HG03439 (cell line): ENCODE data around the gene ZNF282.

Experiments
- ATAC-seq: cut with Tn5 transposase; IDR thresholded peaks from one replicate; pipeline ENCODE4 v1.9.1; 2021; ENCODE audit warnings: mild to moderate bottlenecking, moderate library complexity; ENCODE audit not compliant: unreplicated experiment

ZNF282 gene

GRCh38 chr7:149188637-149189259, 6.6 kb upstream of the ZNF282 start:
- no peak for ATAC-seq

- no peak for ATAC-seq
Observed at GRCh38 chr7:149191851-149192250, 3.5 kb upstream of the ZNF282 start.

- no peak for ATAC-seq
Observed at GRCh38 chr7:149194799-149195179, 557 bp upstream of the ZNF282 start.

- no peak for ATAC-seq
Observed at GRCh38 chr7:149196151-149196704, 882 bp downstream of the ZNF282 start.

GRCh38 chr7:149196705-149197171, 1.4 kb downstream of the ZNF282 start:
- ATAC-seq: no peak

- no peak for ATAC-seq
Observed at GRCh38 chr7:149197675-149198074, 2.3 kb downstream of the ZNF282 start.

GRCh38 chr7:149198161-149198816, 2.9 kb downstream of the ZNF282 start:
- ATAC-seq: no peak

- ATAC-seq: no peak
Observed at GRCh38 chr7:149199234-149199995, 4.1 kb downstream of the ZNF282 start.

GRCh38 chr7:149202831-149203231, 7.5 kb downstream of the ZNF282 start:
- ATAC-seq: no peak

- no peak for ATAC-seq
Observed at GRCh38 chr7:149205690-149206381, 10.5 kb downstream of the ZNF282 start.

GRCh38 chr7:149207324-149208035, 12.1 kb downstream of the ZNF282 start:
- no peak for ATAC-seq

- peak; percentile 67 for ATAC-seq
Observed at GRCh38 chr7:149209518-149210269, 14.3 kb downstream of the ZNF282 start.

GRCh38 chr7:149210551-149210950, 15.2 kb downstream of the ZNF282 start:
- no peak for ATAC-seq

GRCh38 chr7:149214020-149214720, 18.8 kb downstream of the ZNF282 start:
- ATAC-seq: no peak

- no peak for ATAC-seq
Observed at GRCh38 chr7:149216402-149216801, 21.1 kb downstream of the ZNF282 start.

- no peak for ATAC-seq
Observed at GRCh38 chr7:149217570-149217969, 22.2 kb downstream of the ZNF282 start.

- no peak for ATAC-seq
Observed at GRCh38 chr7:149218469-149219420, 23.4 kb downstream of the ZNF282 start.

GRCh38 chr7:149220534-149220933, 25.2 kb downstream of the ZNF282 start:
- no peak for ATAC-seq
